Endothelial cell of umbilical vein (primary cell): ENCODE results near the gene ZNF334. TPM values are rescaled to one million over a fixed set of nuclear protein-coding genes. Genes with fewer than 3 reads are reported as not detected.

ENCODE experiments used
- BruUV-seq: library from RNA; stranded (reverse); fragments of 400-500 nt; replicated peaks from 2 replicates; lab custom pipeline; 2021; lab: Mats Ljungman, UMichigan
- CTCF ChIA-PET: fragments of 300-600, 350-600 bp; sonication (Branson Sonifier 250); formaldehyde crosslinking; loops from one replicate; lab custom pipeline; 2021; ENCODE audit warnings: antibody characterized with exemption, inconsistent platforms; lab: Charles Lee
- POLR2A ChIA-PET: fragments of 300-600, 350-600 bp; sonication (Branson Sonifier 250); formaldehyde crosslinking; loops from one replicate; lab custom pipeline; 2021; ENCODE audit warnings: antibody characterized with exemption, inconsistent platforms; lab: Charles Lee
- DNase-seq: peaks from one replicate; pipeline ENCODE4 v3.0.0-alpha.2; 2011; ENCODE audit warnings: low read depth, low spot score
- FAIRE-seq: peaks from 2 replicates; lab custom pipeline; 2011; peaks lifted over from hg19 to GRCh38; lab: Jason Lieb, UNC
- H2AFZ ChIP-seq: 2 replicates; pipeline ENCODE4 v1.6.0; 2012; ENCODE audit warnings: low read depth, low read length, control low read depth, inconsistent platforms
- H3K27ac ChIP-seq: 2 replicates; pipeline ENCODE4 v1.5.1; 2011; ENCODE audit warnings: low read depth, mild to moderate bottlenecking, control low read depth, low read length, moderate library complexity; ENCODE audit not compliant: insufficient read depth
- H3K27me3 ChIP-seq, 2 experiments: 2 replicates each; pipeline versions ENCODE4 v1.6.0 to v1.6.1; 2011; ENCODE audit warnings: low read length in 2 of 2, mixed read lengths in 1 of 2; ENCODE audit not compliant: control insufficient read depth in 2 of 2, insufficient read depth in 2 of 2
- H3K36me3 ChIP-seq, 2 experiments: 2 replicates in 1 of 2; 3 replicates in 1 of 2; pipeline ENCODE4 v1.5.1; 2011; ENCODE audit warnings: low read length in 2 of 2, mild to moderate bottlenecking in 1 of 2, moderate library complexity in 1 of 2; ENCODE audit not compliant: control insufficient read depth in 2 of 2, insufficient read depth in 2 of 2; ENCODE audit errors: extremely low read depth in 1 of 2
- H3K4me1 ChIP-seq: 3 replicates; pipeline ENCODE4 v1.5.1; 2011; ENCODE audit warnings: mild to moderate bottlenecking, low read length; ENCODE audit not compliant: control insufficient read depth, insufficient read depth; ENCODE audit errors: extremely low read depth
- H3K4me2 ChIP-seq: 2 replicates; pipeline ENCODE4 v1.6.1; 2011; ENCODE audit warnings: low read length, control low read depth, mixed read lengths; ENCODE audit not compliant: insufficient read depth
- H3K4me3 ChIP-seq, 3 experiments: fragments of 200-600 bp in 1 of 3; sonication (generic), shearing (Covaris generic) in 1 of 3; replicated peaks in 1 of 3; 2 replicates each; pipeline ENCODE4 v1.5.1; 2011 to 2016; ENCODE audit warnings: control low read depth in 3 of 3, low read length in 3 of 3, mild to moderate bottlenecking in 2 of 3, inconsistent platforms in 1 of 3, low read depth in 1 of 3, moderate library complexity in 1 of 3; ENCODE audit not compliant: insufficient read depth in 1 of 3
- H3K79me2 ChIP-seq: 2 replicates; pipeline ENCODE4 v1.6.0; 2012; ENCODE audit warnings: low read length, inconsistent platforms; ENCODE audit not compliant: control insufficient read depth, insufficient read depth
- H3K9ac ChIP-seq: replicated peaks from 2 replicates; pipeline ENCODE3; 2011; ENCODE audit warnings: low read length, control low read depth; ENCODE audit not compliant: insufficient read depth; ENCODE audit errors: extremely low read depth
- H3K9me1 ChIP-seq: replicated peaks from 3 replicates; pipeline ENCODE4 v1.6.0; 2011; ENCODE audit warnings: mild to moderate bottlenecking, low read length; ENCODE audit not compliant: control insufficient read depth, insufficient read depth; ENCODE audit errors: extremely low read depth
- H3K9me3 ChIP-seq: replicated peaks from 2 replicates; pipeline ENCODE4 v1.5.1; 2012; ENCODE audit warnings: low read length, inconsistent platforms; ENCODE audit not compliant: control insufficient read depth, insufficient read depth
- H4K20me1 ChIP-seq: replicated peaks from 2 replicates; pipeline ENCODE3; 2011; ENCODE audit warnings: mild to moderate bottlenecking, low read length; ENCODE audit not compliant: control insufficient read depth, insufficient read depth; ENCODE audit errors: extremely low read depth
- CTCF ChIP-seq, 2 donors: IDR thresholded peaks; 1 replicate in 1 of 2; 2 replicates in 1 of 2; pipeline ENCODE4 v1.5.1; 2011; ENCODE audit warnings: low read length in 2 of 2, mild to moderate bottlenecking in 2 of 2, moderate library complexity in 2 of 2, control low read depth in 1 of 2, inconsistent platforms in 1 of 2, low read depth in 1 of 2; ENCODE audit not compliant: insufficient read depth in 1 of 2; ENCODE audit errors: extremely low read depth in 1 of 2
- EZH2 ChIP-seq: IDR thresholded peaks from 2 replicates; pipeline ENCODE4 v1.6.1; 2012; ENCODE audit warnings: borderline replicate concordance, low read depth, mild to moderate bottlenecking, moderate library complexity, low read length, inconsistent platforms; ENCODE audit not compliant: severe bottlenecking
- FOS ChIP-seq: IDR thresholded peaks from 2 replicates; pipeline ENCODE4 v1.6.1; 2011; ENCODE audit warnings: mild to moderate bottlenecking, low read length, moderate library complexity, borderline replicate concordance; ENCODE audit not compliant: insufficient read depth
- GATA2 ChIP-seq: IDR thresholded peaks from 2 replicates; pipeline ENCODE4 v1.7.0; 2011; ENCODE audit warnings: low read depth, mild to moderate bottlenecking, moderate library complexity, mixed read lengths, low read length; ENCODE audit not compliant: insufficient read length, insufficient read depth
- JUN ChIP-seq: IDR thresholded peaks from 2 replicates; pipeline ENCODE4 v1.6.1; 2011; ENCODE audit warnings: borderline replicate concordance, low read depth; ENCODE audit not compliant: insufficient read length, insufficient read depth
- MAX ChIP-seq: IDR thresholded peaks from 2 replicates; pipeline ENCODE4 v1.6.1; 2011; ENCODE audit not compliant: insufficient read depth, insufficient read length
- MYC ChIP-seq: IDR thresholded peaks from one replicate; pipeline ENCODE4 v1.6.1; 2011; ENCODE audit warnings: mild to moderate bottlenecking, low read depth, low read length
- POLR2A ChIP-seq: IDR thresholded peaks from 2 replicates; pipeline ENCODE4 v1.6.1; 2012; ENCODE audit warnings: low read depth, mild to moderate bottlenecking, control low read depth, low read length
- POLR2AphosphoS5 ChIP-seq: IDR thresholded peaks from 2 replicates; pipeline ENCODE4 v1.6.1; 2012; ENCODE audit warnings: low read depth, mild to moderate bottlenecking, control low read depth, low read length, moderate library complexity; ENCODE audit not compliant: insufficient read depth
- dilution Hi-C: fragments of 300-500 bp; cut with MboI; formaldehyde crosslinking; loops from one replicate; pipeline ENCODE4 v1.15.0; 2019; ENCODE audit warnings: low sequenced_read_pairs; ENCODE audit not compliant: extremely low pct_ligation_motif_present
- intact Hi-C: fragments of 100-400 bp; cut with micrococcal nuclease; formaldehyde crosslinking; loops from one replicate; pipeline ENCODE4 v1.10.0; 2022
- polyA plus RNA-seq, 4 experiments: library from polyadenylated mRNA; depleted of rRNA in 3 of 4; stranded (reverse) in 3 of 4; unstranded in 1 of 4; fragments of >200 nt; gene quantifications; 2 replicates each; pipeline versions ENCODE4 v1.2.1 to v1.2.3, GENCODE V29; 2011 to 2012; ENCODE audit warnings: missing spikeins in 1 of 4
- total RNA-seq: library from RNA; stranded (reverse); gene quantifications from 2 replicates; pipeline ENCODE4 v1.2.3, GENCODE V29; 2021

ZNF334 gene
- total and polyA plus RNA-seq, 2 donors (not counting 3 experiments of a cell fraction or from before 2014, with no cell fraction given), result 0.08 to 1.6 TPM

GRCh38 chr20:46477640-46478039, 35.7 kb downstream of the ZNF334 start:
- DNase-seq (no peak), FAIRE-seq (no peak)
- TF ChIP-seq JUN (no peak), GATA2 (no peak), POLR2AphosphoS5 (no peak), EZH2 (no peak), MAX (no peak), CTCF (IDR thresholded peaks at IDR 0.05; ENCODE audit: extremely low read depth in 1 of 2, insufficient read depth in 1 of 2, low read depth in 1 of 2, low read length in 2 of 2) (no peak), FOS (no peak), MYC (no peak), POLR2A (no peak)
- H3K27ac ChIP-seq, result no peak overlapping the region
- intact Hi-C loops (no loop called here), dilution Hi-C loops (no loop called here)
- no peak overlapping the region for H2AFZ ChIP-seq
- no peak overlapping the region for H3K9ac ChIP-seq
- no peaks in the 10 kb centered on the region for H3K9me1 ChIP-seq
- no peaks in the 10 kb centered on the region for H3K79me2 ChIP-seq
- no peaks in the 10 kb centered on the region for H3K4me1 ChIP-seq
- H3K4me2 ChIP-seq, result no peak overlapping the region
- POLR2A ChIA-PET, result no interaction called here
- CTCF ChIA-PET, result no interaction called here
- H3K27me3 ChIP-seq, result no peaks in the 10 kb centered on the region
- H3K9me3 ChIP-seq, result no peaks in the 10 kb centered on the region
- BruUV-seq, result no TSS peak
- no peaks in the 10 kb centered on the region for H4K20me1 ChIP-seq
- H3K36me3 ChIP-seq, result no peaks in the 10 kb centered on the region
- H3K4me3 ChIP-seq, result no peak overlapping the region
